Transverse colon (tissue), 4 donors: ENCODE results near the gene BMP8B. TPM values are rescaled to one million over a fixed set of nuclear protein-coding genes. Genes with fewer than 3 reads are reported as not detected.
A peak's percentile ranks its signal among the peaks of the same experiment; 100 is the strongest.

Experiments used
- DNase-seq: peaks from one replicate; pipeline ENCODE4 v3.0.0-alpha.2; 2019
- H3K27ac ChIP-seq, 4 donors: fragments of 200-600 bp; sonication (generic); 2 replicates each; pipeline ENCODE4 v1.5.1; 2016 to 2018; ENCODE audit warnings: inconsistent platforms in 4 of 4
- H3K27me3 ChIP-seq: fragments of 200-600 bp; sonication (generic); 2 replicates; pipeline ENCODE4 v1.5.1; 2017; ENCODE audit warnings: inconsistent platforms
- H3K36me3 ChIP-seq, 4 donors: fragments of 200-600 bp; sonication (generic); 2 replicates each; pipeline ENCODE4 v1.5.1; 2017 to 2019; ENCODE audit warnings: inconsistent platforms in 4 of 4
- H3K4me1 ChIP-seq, 4 donors: fragments of 200-600 bp; sonication (generic); 2 replicates each; pipeline ENCODE4 v1.5.1; 2017 to 2020; ENCODE audit warnings: inconsistent platforms in 4 of 4
- H3K4me3 ChIP-seq, 4 donors: fragments of 200-600 bp; sonication (generic); 1 replicate in 1 of 4; 2 replicates in 3 of 4; pipeline versions ENCODE4 v1.5.1 to v1.6.1; 2017 to 2019; ENCODE audit warnings: inconsistent platforms in 4 of 4
- H3K9me3 ChIP-seq, 2 donors: fragments of 200-600 bp; sonication (generic); 2 replicates each; pipeline ENCODE4 v1.5.1; 2017 to 2019; ENCODE audit warnings: inconsistent platforms in 2 of 2
- EP300 ChIP-seq: sonication (generic); formaldehyde crosslinking; IDR thresholded peaks from one replicate; pipeline ENCODE4 v1.6.1; 2017; ENCODE audit warnings: antibody characterized with exemption, low read depth
- POLR2A ChIP-seq: fragments of 450-650 bp; IDR thresholded peaks from one replicate; pipeline ENCODE4 v1.6.1; 2016; ENCODE audit warnings: antibody characterized with exemption, mild to moderate bottlenecking, moderate library complexity
- POLR2AphosphoS5 ChIP-seq, 3 donors: sonication (generic); formaldehyde crosslinking; IDR thresholded peaks; one replicate each; pipeline ENCODE4 v1.6.1; 2016; ENCODE audit warnings: antibody characterized with exemption in 3 of 3
- WGBS, 2 donors: methylation state at CpG; one replicate each; pipeline ENCODE4 v1.1.5; 2018; ENCODE audit warnings: low coverage in 1 of 2; 5-methylcytosine and 5-hydroxymethylcytosine counted together
- in situ Hi-C, 4 donors: fragments of 200-750 bp; cut with MboI; loops; one replicate each; pipeline versions ENCODE4 v1.15.0 to v1.15.1; 2017; ENCODE audit warnings: low sequenced_read_pairs in 3 of 4, low pct_ligation_motif_present in 1 of 4, low pct_unique_long_range_greater_than_20kb in 1 of 4
- intact Hi-C: fragments of 100-400 bp; cut with DNase I; formaldehyde crosslinking; loops from one replicate; pipeline ENCODE4 v1.15.1; 2023; ENCODE audit warnings: low total_unique reads
- total RNA-seq, 4 donors: library from RNA; depleted of rRNA; stranded (reverse); fragments of >200 nt; gene quantifications; one replicate each; pipeline ENCODE4 v1.1.0, GENCODE V29; 2016
- TF ChIP-seq, protein P1 (sequence below), 5 experiments: fragments of 200-600 bp in 3 of 5; fragments of 450-650 bp in 2 of 5; sonication (generic) in 3 of 5; IDR thresholded peaks; 1 replicate in 2 of 5; 2 replicates in 3 of 5; pipeline ENCODE4 v1.5.1; 2016 to 2017; ENCODE audit warnings: antibody characterized with exemption in 5 of 5, inconsistent platforms in 3 of 5, mild to moderate bottlenecking in 2 of 5, moderate library complexity in 1 of 5

Gene BMP8B
- total RNA-seq, 4 donors from 2014 or later, result 1.2 to 27.2 (median 17.4) TPM

DNA sequence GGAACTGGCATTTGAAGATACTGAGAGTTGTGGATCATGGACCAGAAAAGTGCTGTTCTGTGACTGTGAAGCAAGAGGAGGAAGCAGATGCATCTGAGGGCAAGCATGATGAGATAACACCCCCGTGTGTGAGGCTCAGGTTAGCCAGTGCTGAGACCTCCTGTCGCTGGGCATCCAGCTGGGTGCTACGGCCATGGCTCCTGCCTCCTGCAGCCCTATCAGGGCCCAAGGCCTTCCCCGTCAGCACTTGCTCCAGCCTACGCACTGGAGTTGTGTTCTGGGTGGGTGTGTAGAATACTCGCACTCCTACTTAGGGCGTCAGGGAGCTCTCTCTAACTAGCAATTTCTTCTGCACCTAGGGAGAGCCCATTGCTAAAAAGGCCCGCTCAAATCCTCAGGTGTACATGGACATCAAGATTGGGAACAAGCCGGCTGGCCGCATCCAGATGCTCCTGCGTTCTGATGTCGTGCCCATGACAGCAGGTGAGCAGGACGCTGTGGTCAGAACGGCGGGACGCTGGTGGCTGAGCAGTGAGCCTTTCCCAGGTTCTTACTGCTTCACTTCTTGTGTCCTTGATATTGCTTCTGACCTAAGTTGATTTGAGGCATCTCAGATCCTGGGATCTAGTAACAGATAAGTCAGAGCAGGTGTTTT lies 43.5 kb downstream of the BMP8B start:
- intact Hi-C loops, result no loop called here
- Histone ChIP-seq H3K36me3 (peaks cover 0 to 79% (median 31%) of the 10 kb centered on the region in 4 donors), H3K9me3 (no peaks in the 10 kb centered on the region), H3K4me1 (peaks cover 0 to under 1% (median 0%) of the 10 kb centered on the region in 4 donors), H3K27ac (no peak overlapping the region), H3K4me3 (no peak overlapping the region), H3K27me3 (no peaks in the 10 kb centered on the region)
- DNase-seq, result no peak
- WGBS, 2 donors, result 96% methylated on average over 16 of the region's 16 CpGs; no CpG with 5 or more reads in 1 of the 2 donors
- in situ Hi-C loops, result no loop called here
- TF ChIP-seq POLR2AphosphoS5 (IDR thresholded peaks at IDR 0.05) (no peak), POLR2A (no peak), EP300 (no peak)
- TF ChIP-seq, protein P1, sequence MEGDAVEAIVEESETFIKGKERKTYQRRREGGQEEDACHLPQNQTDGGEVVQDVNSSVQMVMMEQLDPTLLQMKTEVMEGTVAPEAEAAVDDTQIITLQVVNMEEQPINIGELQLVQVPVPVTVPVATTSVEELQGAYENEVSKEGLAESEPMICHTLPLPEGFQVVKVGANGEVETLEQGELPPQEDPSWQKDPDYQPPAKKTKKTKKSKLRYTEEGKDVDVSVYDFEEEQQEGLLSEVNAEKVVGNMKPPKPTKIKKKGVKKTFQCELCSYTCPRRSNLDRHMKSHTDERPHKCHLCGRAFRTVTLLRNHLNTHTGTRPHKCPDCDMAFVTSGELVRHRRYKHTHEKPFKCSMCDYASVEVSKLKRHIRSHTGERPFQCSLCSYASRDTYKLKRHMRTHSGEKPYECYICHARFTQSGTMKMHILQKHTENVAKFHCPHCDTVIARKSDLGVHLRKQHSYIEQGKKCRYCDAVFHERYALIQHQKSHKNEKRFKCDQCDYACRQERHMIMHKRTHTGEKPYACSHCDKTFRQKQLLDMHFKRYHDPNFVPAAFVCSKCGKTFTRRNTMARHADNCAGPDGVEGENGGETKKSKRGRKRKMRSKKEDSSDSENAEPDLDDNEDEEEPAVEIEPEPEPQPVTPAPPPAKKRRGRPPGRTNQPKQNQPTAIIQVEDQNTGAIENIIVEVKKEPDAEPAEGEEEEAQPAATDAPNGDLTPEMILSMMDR (IDR thresholded peaks at IDR 0.05), result no peak

DNA sequence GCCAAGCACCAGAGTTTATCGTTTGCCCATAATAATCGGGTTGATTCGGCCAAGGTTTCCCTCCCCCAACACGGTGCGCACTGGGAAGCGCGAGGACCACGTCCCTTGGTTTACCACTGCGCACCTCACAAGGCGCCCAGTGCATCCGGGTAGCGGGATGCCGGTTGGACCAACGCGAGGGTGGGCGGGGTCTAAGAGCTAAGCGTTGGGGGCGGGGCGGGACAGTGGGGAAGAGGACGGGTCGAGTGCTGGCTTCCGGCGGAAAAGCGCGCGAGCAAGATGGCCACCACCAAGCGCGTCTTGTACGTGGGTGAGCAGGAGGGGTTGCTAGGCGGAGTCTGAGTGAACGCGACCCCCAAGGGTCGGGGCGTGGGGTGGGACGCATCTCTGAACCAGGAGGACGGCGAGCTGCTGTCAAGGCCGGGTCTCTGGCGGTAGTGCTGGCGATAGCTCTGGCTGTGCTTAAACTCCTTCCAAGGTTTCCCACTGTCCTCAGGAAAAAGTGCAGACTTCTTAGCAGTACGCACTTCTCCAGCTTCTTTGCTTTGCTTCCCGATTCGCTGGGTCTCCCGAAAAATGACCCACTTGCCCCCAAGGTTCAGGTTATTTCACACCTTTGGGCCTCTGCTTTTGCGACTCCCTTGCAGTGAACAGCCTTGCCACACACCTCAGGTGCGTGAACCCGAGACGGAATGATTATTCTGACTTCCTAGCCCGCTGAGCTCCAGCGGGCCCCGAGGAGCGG lies 49.9 kb downstream of the BMP8B start, which contains the start of gene PPIE:
TSS of gene PPIE (plus strand) at position 261 of the 745 bp plus-strand sequence. CDS start at position 280, 19 bp downstream.
- peak within 1 kb of the TSS; percentile 56 to 94 (median 82) for H3K4me3 ChIP-seq
- H3K27ac ChIP-seq, result peak within 1 kb of the TSS; percentile 76 to 85 (median 82)
- TF ChIP-seq, protein P1 (IDR thresholded peaks at IDR 0.05), result no peak
- TF ChIP-seq POLR2A (peak; percentile 60), POLR2AphosphoS5 (IDR thresholded peaks at IDR 0.05) (peak; percentile 17 to 66 (median 64))
- H3K36me3 ChIP-seq, result peaks cover 0 to 23% (median 3%) of the 10 kb centered on the region in 4 donors
- WGBS, 2 donors, result 2 to 14% methylated on average over 9 to 52 of the region's 52 CpGs
- peak; percentile 96 for DNase-seq
- H3K27me3 ChIP-seq, result peaks cover 23% of the 10 kb centered on the region
- intact Hi-C loops (no loop called here), in situ Hi-C loops (no loop called here)
- no peaks in the 10 kb centered on the region for H3K9me3 ChIP-seq
- H3K4me1 ChIP-seq, result peaks cover 0 to 16% (median 9%) of the 10 kb centered on the region in 4 donors

DNA sequence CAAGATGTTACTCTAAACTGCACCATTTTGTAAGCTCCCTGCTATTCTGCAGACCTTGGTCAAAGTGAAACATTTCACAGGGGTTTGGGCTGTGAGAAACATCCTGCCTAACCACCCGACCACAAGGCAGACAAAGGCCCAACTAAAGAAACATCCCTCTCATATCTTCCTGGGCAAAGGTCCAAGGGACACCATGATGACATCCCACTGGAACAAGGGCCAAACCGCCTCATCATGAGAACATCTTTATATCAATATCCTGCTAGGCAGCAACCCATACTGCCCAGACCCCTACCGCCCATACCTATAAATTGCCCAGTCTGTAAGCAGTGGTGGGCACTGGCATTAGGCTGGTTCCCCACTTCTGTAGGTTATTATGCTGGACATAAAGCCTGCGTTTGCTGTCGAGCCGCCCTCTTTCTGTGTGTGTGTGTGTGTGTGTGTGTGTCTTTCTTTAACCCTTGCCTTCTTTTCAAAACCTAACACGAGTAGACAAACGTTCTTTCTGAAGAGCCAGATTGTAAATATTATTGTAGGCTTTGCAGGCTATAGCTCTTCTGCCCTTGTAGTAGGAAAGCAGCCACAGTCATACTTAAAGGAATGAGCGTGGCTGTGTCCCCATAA lies 51.0 kb downstream of the BMP8B start:
- Histone ChIP-seq H3K27me3 (peaks cover 34% of the 10 kb centered on the region), H3K4me3 (no peak overlapping the region), H3K9me3 (no peaks in the 10 kb centered on the region), H3K36me3 (peaks cover 0 to 12% (median 0%) of the 10 kb centered on the region in 4 donors), H3K4me1 (peaks cover 0 to 16% (median 9%) of the 10 kb centered on the region in 4 donors), H3K27ac (no peak overlapping the region)
- DNase-seq, result no peak
- in situ Hi-C loops (no loop called here), intact Hi-C loops (no loop called here)
- 76 to 81% methylated on average over 2 to 9 of the region's 9 CpGs for WGBS, 2 donors
- no peak for TF ChIP-seq EP300

DNA sequence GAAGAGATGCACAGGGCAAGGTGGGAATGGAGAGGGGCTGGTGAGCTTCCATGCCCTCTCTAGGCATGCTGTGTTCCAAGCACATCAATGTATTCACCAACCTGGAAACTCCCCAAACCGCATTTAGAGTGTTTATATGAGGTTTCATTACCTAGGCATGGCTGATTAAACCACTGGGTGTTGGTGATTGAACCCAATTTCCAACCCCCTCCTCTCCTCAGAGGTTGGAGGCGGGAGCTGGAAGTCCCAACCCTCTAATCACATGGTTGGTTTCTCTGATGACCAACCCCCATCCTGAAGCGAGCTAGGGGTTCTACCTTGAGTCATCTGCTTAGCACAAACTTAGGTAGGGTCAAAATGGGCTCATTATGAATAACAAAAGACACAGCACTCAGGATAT lies 52.9 kb downstream of the BMP8B start:
- 60 to 66% methylated on average over 1 to 3 of the region's 3 CpGs for WGBS, 2 donors
- Histone ChIP-seq H3K36me3 (no peaks in the 10 kb centered on the region), H3K27ac (no peak overlapping the region), H3K4me1 (peaks cover 0 to 16% (median 9%) of the 10 kb centered on the region in 4 donors), H3K4me3 (no peak overlapping the region), H3K27me3 (peaks cover 51% of the 10 kb centered on the region), H3K9me3 (no peaks in the 10 kb centered on the region)
- DNase-seq, result no peak
- TF ChIP-seq POLR2A (no peak), POLR2AphosphoS5 (IDR thresholded peaks at IDR 0.05) (no peak), EP300 (no peak)
- TF ChIP-seq, protein P1 (IDR thresholded peaks at IDR 0.05), result no peak
- in situ Hi-C loops, result no loop called here
- intact Hi-C loops, result no loop called here
